Liver (tissue), 9 donors: ENCODE measurements around the gene SUSD4. TPM values are rescaled to one million over a fixed set of nuclear protein-coding genes. Genes with fewer than 3 reads are reported as not detected.

Experiments used
- DNase-seq: peaks from one replicate; pipeline ENCODE4 v3.0.0-alpha.2; 2017; ENCODE audit warnings: low spot score
- H3K27ac ChIP-seq, 2 donors: one replicate each; pipeline ENCODE4 v1.7.0; 2013; ENCODE audit warnings: inconsistent platforms in 2 of 2, low read length in 2 of 2, control low read depth in 1 of 2, low read depth in 1 of 2, mild to moderate bottlenecking in 1 of 2
- H3K27me3 ChIP-seq, 4 donors: one replicate each; pipeline versions ENCODE4 v1.6.1 to v1.7.0; 2013; ENCODE audit warnings: low read length in 3 of 4, inconsistent platforms in 1 of 4, mild to moderate bottlenecking in 1 of 4, moderate library complexity in 1 of 4; ENCODE audit not compliant: control insufficient read depth in 4 of 4, insufficient read depth in 4 of 4
- H3K36me3 ChIP-seq, 4 donors: one replicate each; pipeline versions ENCODE4 v1.6.1 to v1.7.0; 2013; ENCODE audit warnings: low read length in 3 of 4, mild to moderate bottlenecking in 3 of 4, low read depth in 1 of 4, moderate library complexity in 1 of 4; ENCODE audit not compliant: control insufficient read depth in 4 of 4, insufficient read depth in 3 of 4
- H3K4me1 ChIP-seq, 4 donors: one replicate each; pipeline versions ENCODE4 v1.6.1 to v1.7.0; 2013; ENCODE audit warnings: low read length in 3 of 4, mild to moderate bottlenecking in 3 of 4, moderate library complexity in 1 of 4; ENCODE audit not compliant: control insufficient read depth in 4 of 4, insufficient read depth in 4 of 4
- H3K4me3 ChIP-seq, 3 donors: one replicate each; pipeline versions ENCODE4 v1.6.1 to v1.7.0; 2013; ENCODE audit warnings: low read length in 3 of 3, control low read depth in 1 of 3, low read depth in 1 of 3, mild to moderate bottlenecking in 1 of 3
- H3K9ac ChIP-seq, 2 donors: one replicate each; pipeline ENCODE4 v1.7.0; 2013; ENCODE audit warnings: low read length in 2 of 2, mild to moderate bottlenecking in 2 of 2, moderate library complexity in 2 of 2, control low read depth in 1 of 2, low read depth in 1 of 2
- H3K9me3 ChIP-seq, 4 donors: one replicate each; pipeline versions ENCODE4 v1.6.1 to v1.7.0; 2013; ENCODE audit warnings: low read length in 3 of 4; ENCODE audit not compliant: control insufficient read depth in 4 of 4
- GABPA ChIP-seq, 2 donors: IDR thresholded peaks in 1 of 2; conservative IDR thresholded peaks in 1 of 2; 2 replicates each; pipeline ENCODE4 v1.6.1; 2016; ENCODE audit warnings: antibody characterized with exemption in 2 of 2, mild to moderate bottlenecking in 1 of 2, moderate library complexity in 1 of 2
- HNF4G ChIP-seq: IDR thresholded peaks from 2 replicates; pipeline ENCODE4 v1.6.1; 2016; ENCODE audit warnings: antibody characterized with exemption
- JUND ChIP-seq, 2 donors: IDR thresholded peaks; 2 replicates each; pipeline ENCODE4 v1.6.1; 2016; ENCODE audit warnings: antibody characterized with exemption in 2 of 2
- RAD21 ChIP-seq, 2 donors: IDR thresholded peaks; 2 replicates each; pipeline ENCODE4 v1.6.1; 2016; ENCODE audit warnings: antibody characterized with exemption in 2 of 2, mild to moderate bottlenecking in 2 of 2
- WGBS: extraction: QIAGEN DNeasy Blood & Tissue Kit; methylation state at CpG from one replicate; pipeline ENCODE4 v1.1.7; 2013; 5-methylcytosine and 5-hydroxymethylcytosine counted together
- polyA plus RNA-seq, 2 donors: library from polyadenylated mRNA; stranded (reverse) in 1 of 2; unstranded in 1 of 2; fragments of 200-250 nt in 1 of 2; fragments of >200 nt in 1 of 2; fragmentation: Nextera tagmentation in 1 of 2; extraction: Ambion mirVana in 1 of 2; gene quantifications; one replicate each; pipeline versions ENCODE4 v1.2.1 to v1.2.3, GENCODE V29; 2013 to 2015
- total RNA-seq, 2 donors: library from RNA; depleted of rRNA; stranded (reverse); fragments of >200 nt; gene quantifications; one replicate each; pipeline ENCODE4 v1.2.3, GENCODE V29; 2014
- TF ChIP-seq, protein P1 (sequence below): IDR thresholded peaks from 2 replicates; pipeline ENCODE4 v1.6.1; 2016; ENCODE audit warnings: antibody characterized with exemption, mild to moderate bottlenecking
- TF ChIP-seq, protein P2 (sequence below): IDR thresholded peaks from 2 replicates; pipeline ENCODE4 v1.6.1; 2016; ENCODE audit warnings: antibody characterized with exemption
- TF ChIP-seq, protein P3 (sequence below): IDR thresholded peaks from 2 replicates; pipeline ENCODE4 v1.6.1; 2016; ENCODE audit warnings: antibody characterized with exemption
- TF ChIP-seq, protein P4 (sequence below): fragments of 150-350 bp; IDR thresholded peaks from 2 replicates; pipeline ENCODE4 v1.5.1; 2017; ENCODE audit warnings: improper control_type of control experiment, low read depth, low read length; ENCODE audit not compliant: missing input control
- donor health status: healthy.
- donor health status: healthy.
- donor health status: healthy.
- donor health status: healthy.
- donor health status: healthy.

Gene SUSD4
- total and polyA plus RNA-seq, 4 donors, result 1.1 to 3.8 (median 1.8) TPM

DNA sequence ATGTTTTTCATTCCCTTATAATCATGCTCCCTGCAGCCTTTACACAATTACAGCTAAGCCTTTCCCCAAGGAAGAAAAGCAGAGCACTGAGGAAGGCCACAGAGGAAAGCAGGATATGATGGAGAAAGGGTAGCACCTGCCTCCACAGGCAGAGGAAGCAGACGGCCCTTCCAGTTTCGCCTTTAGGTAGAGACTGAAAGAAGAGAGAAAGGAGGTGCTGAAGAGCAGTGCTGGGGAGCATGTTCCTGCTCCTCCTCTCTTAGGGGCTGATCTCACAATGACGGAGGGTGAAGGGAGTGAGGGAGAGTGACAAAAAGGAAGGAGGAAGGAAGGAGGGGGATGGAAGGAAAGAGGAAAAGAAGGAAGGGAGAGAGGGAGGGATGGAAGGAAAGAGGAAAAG lies 41.1 kb downstream of the SUSD4 start (continued):
- TF ChIP-seq, protein P1, sequence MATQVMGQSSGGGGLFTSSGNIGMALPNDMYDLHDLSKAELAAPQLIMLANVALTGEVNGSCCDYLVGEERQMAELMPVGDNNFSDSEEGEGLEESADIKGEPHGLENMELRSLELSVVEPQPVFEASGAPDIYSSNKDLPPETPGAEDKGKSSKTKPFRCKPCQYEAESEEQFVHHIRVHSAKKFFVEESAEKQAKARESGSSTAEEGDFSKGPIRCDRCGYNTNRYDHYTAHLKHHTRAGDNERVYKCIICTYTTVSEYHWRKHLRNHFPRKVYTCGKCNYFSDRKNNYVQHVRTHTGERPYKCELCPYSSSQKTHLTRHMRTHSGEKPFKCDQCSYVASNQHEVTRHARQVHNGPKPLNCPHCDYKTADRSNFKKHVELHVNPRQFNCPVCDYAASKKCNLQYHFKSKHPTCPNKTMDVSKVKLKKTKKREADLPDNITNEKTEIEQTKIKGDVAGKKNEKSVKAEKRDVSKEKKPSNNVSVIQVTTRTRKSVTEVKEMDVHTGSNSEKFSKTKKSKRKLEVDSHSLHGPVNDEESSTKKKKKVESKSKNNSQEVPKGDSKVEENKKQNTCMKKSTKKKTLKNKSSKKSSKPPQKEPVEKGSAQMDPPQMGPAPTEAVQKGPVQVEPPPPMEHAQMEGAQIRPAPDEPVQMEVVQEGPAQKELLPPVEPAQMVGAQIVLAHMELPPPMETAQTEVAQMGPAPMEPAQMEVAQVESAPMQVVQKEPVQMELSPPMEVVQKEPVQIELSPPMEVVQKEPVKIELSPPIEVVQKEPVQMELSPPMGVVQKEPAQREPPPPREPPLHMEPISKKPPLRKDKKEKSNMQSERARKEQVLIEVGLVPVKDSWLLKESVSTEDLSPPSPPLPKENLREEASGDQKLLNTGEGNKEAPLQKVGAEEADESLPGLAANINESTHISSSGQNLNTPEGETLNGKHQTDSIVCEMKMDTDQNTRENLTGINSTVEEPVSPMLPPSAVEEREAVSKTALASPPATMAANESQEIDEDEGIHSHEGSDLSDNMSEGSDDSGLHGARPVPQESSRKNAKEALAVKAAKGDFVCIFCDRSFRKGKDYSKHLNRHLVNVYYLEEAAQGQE, result no peak
- no peak for TF ChIP-seq JUND (IDR thresholded peaks at IDR 0.05)
- TF ChIP-seq GABPA (IDR thresholded peaks at IDR 0.05 in 1 of 2, conservative IDR thresholded peaks at IDR 0.05 in 1 of 2), result no peak
- TF ChIP-seq HNF4G, result no peak

DNA sequence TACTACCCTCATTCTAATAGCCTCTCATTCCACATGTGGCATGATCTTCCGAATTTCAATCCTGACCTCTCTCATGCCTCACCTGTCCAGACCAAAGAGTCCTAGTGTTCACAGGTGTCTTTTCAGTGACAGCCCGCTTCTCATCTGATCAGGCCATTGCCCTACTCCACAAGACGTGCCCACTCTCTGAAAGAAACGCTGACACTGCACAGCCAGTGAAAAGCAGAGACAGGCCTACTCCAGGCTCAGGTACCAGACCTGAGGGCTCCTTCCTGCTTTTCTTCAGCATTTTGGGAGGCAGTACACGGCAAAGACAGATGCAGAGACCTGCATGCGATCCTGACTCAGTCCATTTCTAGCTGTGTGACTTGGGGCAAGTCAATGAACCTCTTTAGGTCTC lies 43.0 kb downstream of the SUSD4 start:
- H3K27me3 ChIP-seq, result peaks cover 0 to 5% (median 0%) of the 10 kb centered on the region in 4 donors
- H3K9me3 ChIP-seq, result no peaks in the 10 kb centered on the region
- no peak overlapping the region for H3K9ac ChIP-seq
- H3K4me3 ChIP-seq, result no peak overlapping the region
- H3K36me3 ChIP-seq, result no peaks in the 10 kb centered on the region
- no peak overlapping the region for H3K27ac ChIP-seq
- no peak for DNase-seq
- no peaks in the 10 kb centered on the region for H3K4me1 ChIP-seq
- TF ChIP-seq, protein P2, sequence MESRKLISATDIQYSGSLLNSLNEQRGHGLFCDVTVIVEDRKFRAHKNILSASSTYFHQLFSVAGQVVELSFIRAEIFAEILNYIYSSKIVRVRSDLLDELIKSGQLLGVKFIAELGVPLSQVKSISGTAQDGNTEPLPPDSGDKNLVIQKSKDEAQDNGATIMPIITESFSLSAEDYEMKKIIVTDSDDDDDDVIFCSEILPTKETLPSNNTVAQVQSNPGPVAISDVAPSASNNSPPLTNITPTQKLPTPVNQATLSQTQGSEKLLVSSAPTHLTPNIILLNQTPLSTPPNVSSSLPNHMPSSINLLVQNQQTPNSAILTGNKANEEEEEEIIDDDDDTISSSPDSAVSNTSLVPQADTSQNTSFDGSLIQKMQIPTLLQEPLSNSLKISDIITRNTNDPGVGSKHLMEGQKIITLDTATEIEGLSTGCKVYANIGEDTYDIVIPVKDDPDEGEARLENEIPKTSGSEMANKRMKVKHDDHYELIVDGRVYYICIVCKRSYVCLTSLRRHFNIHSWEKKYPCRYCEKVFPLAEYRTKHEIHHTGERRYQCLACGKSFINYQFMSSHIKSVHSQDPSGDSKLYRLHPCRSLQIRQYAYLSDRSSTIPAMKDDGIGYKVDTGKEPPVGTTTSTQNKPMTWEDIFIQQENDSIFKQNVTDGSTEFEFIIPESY, result no peak
- TF ChIP-seq HNF4G (no peak), RAD21 (IDR thresholded peaks at IDR 0.05) (no peak)
- TF ChIP-seq, protein P3, sequence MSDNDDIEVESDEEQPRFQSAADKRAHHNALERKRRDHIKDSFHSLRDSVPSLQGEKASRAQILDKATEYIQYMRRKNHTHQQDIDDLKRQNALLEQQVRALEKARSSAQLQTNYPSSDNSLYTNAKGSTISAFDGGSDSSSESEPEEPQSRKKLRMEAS, result no peak
- WGBS, result 81% methylated on average over 6 of the region's 6 CpGs

DNA sequence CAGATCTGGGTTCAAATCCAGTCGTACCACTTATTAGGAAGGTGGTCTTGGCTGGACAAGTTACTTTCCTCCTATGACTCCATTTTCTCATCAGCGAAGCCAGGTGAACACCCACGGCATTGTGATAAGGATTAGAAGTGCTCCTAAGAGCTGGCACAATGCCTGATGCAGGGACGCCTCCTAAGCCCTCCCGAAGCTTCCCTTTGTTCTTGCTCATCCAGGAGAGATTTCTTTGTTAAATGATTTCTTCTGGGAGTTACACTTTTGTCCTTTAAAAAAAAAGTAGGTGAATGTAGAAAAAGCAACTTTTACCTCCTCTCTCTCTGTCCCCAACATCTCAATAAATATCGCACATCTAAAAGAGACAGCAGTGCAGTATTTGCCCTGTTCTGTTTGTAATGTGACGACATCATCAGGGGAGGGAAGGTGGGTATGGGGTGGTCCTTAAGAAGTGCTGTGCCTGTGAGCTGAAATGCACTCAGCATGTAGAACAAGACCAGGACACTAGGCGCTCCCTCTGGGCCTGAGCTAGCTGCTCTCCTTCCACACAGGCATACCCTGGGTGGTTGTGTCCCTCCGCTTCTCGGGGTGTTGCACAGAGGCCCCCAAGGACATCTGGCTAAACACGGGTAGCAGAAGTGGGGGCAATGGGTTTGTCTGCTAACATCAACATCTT lies 43.9 kb downstream of the SUSD4 start:
- WGBS, result 84% methylated on average over 11 of the region's 11 CpGs
- no peak overlapping the region for H3K4me3 ChIP-seq
- H3K27me3 ChIP-seq, result peaks cover 0 to 5% (median 0%) of the 10 kb centered on the region in 4 donors
- H3K27ac ChIP-seq, result no peak overlapping the region
- no peaks in the 10 kb centered on the region for H3K9me3 ChIP-seq
- TF ChIP-seq, protein P4, sequence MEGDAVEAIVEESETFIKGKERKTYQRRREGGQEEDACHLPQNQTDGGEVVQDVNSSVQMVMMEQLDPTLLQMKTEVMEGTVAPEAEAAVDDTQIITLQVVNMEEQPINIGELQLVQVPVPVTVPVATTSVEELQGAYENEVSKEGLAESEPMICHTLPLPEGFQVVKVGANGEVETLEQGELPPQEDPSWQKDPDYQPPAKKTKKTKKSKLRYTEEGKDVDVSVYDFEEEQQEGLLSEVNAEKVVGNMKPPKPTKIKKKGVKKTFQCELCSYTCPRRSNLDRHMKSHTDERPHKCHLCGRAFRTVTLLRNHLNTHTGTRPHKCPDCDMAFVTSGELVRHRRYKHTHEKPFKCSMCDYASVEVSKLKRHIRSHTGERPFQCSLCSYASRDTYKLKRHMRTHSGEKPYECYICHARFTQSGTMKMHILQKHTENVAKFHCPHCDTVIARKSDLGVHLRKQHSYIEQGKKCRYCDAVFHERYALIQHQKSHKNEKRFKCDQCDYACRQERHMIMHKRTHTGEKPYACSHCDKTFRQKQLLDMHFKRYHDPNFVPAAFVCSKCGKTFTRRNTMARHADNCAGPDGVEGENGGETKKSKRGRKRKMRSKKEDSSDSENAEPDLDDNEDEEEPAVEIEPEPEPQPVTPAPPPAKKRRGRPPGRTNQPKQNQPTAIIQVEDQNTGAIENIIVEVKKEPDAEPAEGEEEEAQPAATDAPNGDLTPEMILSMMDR, result no peak
- H3K4me1 ChIP-seq, result no peaks in the 10 kb centered on the region
- H3K9ac ChIP-seq, result no peak overlapping the region
- no peaks in the 10 kb centered on the region for H3K36me3 ChIP-seq
- peak; percentile 17 for DNase-seq
